Vagina (tissue), 2 donors: ENCODE results near the gene HAGH. TPM values are rescaled to one million over a fixed set of nuclear protein-coding genes. Genes with fewer than 3 reads are reported as not detected.

Source experiments
- DNase-seq, 2 donors: peaks; one replicate each; pipeline ENCODE4 v3.0.0-alpha.2; 2017; ENCODE audit errors: extremely low spot score in 2 of 2
- H3K27ac ChIP-seq: fragments of 200-600 bp; sonication (generic); one replicate; pipeline ENCODE4 v1.5.1; 2019
- H3K27me3 ChIP-seq: fragments of 200-600 bp; sonication (generic); one replicate; pipeline ENCODE4 v1.5.1; 2019
- H3K36me3 ChIP-seq, 2 donors: fragments of 200-600 bp; sonication (generic); one replicate each; pipeline ENCODE4 v1.5.1; 2017 to 2019
- H3K4me1 ChIP-seq: fragments of 200-600 bp; sonication (generic); one replicate; pipeline ENCODE4 v1.5.1; 2019
- H3K4me3 ChIP-seq, 2 donors: fragments of 200-600 bp; sonication (generic); 1 replicate in 1 of 2; 2 replicates in 1 of 2; pipeline ENCODE4 v1.5.1; 2016 to 2019
- H3K9me3 ChIP-seq: fragments of 200-600 bp; sonication (generic); one replicate; pipeline ENCODE4 v1.5.1; 2019
- POLR2A ChIP-seq, 2 donors: fragments of 450-650 bp; IDR thresholded peaks; one replicate each; pipeline ENCODE4 v1.6.1; 2017; ENCODE audit warnings: antibody characterized with exemption in 2 of 2, mild to moderate bottlenecking in 2 of 2, moderate library complexity in 2 of 2
- POLR2AphosphoS5 ChIP-seq, 2 donors: sonication (generic); formaldehyde crosslinking; IDR thresholded peaks; one replicate each; pipeline ENCODE4 v1.9.0; 2017; ENCODE audit warnings: antibody characterized with exemption in 2 of 2, mild to moderate bottlenecking in 2 of 2, low read depth in 1 of 2; ENCODE audit not compliant: insufficient read depth in 1 of 2
- intact Hi-C: fragments of 100-400 bp; cut with DNase I; formaldehyde crosslinking; loops from one replicate; pipeline ENCODE4 v1.15.1; 2023
- total RNA-seq: library from RNA; depleted of rRNA; stranded (reverse); fragments of >200 nt; gene quantifications from one replicate; pipeline ENCODE4 v1.2.3, GENCODE V29; 2016
- TF ChIP-seq, protein P1 (sequence below), 3 experiments: fragments of 450-650 bp in 2 of 3; fragments of 200-600 bp in 1 of 3; sonication (generic) in 1 of 3; IDR thresholded peaks; one replicate each; pipeline ENCODE4 v1.5.1; 2017 to 2019; ENCODE audit warnings: antibody characterized with exemption in 3 of 3, mild to moderate bottlenecking in 2 of 3, moderate library complexity in 2 of 3

The HAGH gene
- total RNA-seq, 1 donor from 2014 or later, result 71.5 TPM

GRCh38 chr16:1865902-1866690 lies 39.5 kb upstream of the HAGH start:
- intact Hi-C loops, result no loop called here
- DNase-seq, result no peak
- H3K27ac ChIP-seq, result no peak overlapping the region
- TF ChIP-seq POLR2A (IDR thresholded peaks at IDR 0.05) (no peak), POLR2AphosphoS5 (IDR thresholded peaks at IDR 0.05; ENCODE audit: insufficient read depth in 1 of 2, low read depth in 1 of 2) (no peak)
- TF ChIP-seq, protein P1, sequence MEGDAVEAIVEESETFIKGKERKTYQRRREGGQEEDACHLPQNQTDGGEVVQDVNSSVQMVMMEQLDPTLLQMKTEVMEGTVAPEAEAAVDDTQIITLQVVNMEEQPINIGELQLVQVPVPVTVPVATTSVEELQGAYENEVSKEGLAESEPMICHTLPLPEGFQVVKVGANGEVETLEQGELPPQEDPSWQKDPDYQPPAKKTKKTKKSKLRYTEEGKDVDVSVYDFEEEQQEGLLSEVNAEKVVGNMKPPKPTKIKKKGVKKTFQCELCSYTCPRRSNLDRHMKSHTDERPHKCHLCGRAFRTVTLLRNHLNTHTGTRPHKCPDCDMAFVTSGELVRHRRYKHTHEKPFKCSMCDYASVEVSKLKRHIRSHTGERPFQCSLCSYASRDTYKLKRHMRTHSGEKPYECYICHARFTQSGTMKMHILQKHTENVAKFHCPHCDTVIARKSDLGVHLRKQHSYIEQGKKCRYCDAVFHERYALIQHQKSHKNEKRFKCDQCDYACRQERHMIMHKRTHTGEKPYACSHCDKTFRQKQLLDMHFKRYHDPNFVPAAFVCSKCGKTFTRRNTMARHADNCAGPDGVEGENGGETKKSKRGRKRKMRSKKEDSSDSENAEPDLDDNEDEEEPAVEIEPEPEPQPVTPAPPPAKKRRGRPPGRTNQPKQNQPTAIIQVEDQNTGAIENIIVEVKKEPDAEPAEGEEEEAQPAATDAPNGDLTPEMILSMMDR (IDR thresholded peaks at IDR 0.05), result no peak
- H3K4me1 ChIP-seq, result peaks cover 4% of the 10 kb centered on the region
- H3K9me3 ChIP-seq, result no peaks in the 10 kb centered on the region
- no peaks in the 10 kb centered on the region for H3K36me3 ChIP-seq
- no peaks in the 10 kb centered on the region for H3K27me3 ChIP-seq
- H3K4me3 ChIP-seq, result no peak overlapping the region

DNA sequence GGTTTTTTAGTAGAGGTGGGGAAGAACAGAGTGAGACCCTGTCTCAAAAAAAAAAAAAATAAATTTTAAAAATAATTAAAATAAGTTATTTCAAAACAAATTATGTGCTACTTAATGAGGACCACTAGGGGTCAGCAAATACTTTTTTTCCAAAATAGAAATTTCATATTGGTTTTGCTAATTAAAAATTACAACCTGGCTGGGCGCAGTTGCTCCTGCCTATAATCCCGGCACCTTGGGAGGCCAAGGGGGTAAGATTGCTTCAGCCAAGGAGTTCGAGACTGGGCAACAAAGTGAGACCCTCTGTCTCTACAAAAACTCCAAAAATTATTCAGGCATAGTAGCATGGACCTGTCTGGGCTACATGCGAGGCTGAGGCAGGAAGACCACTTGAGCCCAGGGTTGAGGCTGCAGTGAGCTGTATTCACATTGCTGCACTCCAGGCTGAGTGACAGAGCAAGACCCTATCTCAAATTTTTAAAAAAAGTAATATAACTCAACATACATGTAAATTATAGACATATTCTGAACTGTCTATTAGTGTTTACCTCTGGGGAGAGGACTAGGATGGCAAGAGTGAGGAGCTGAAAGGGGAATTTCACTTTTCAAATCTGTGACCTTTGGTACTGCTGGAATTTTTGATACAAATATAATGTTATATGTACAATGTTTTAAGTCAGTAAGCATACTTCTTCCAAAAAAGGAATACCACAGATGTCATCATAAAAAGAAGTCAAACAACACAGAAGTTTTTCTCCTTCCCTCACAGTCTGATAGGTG lies 37.2 kb upstream of the HAGH start:
- Histone ChIP-seq H3K9me3 (no peaks in the 10 kb centered on the region), H3K27me3 (no peaks in the 10 kb centered on the region), H3K27ac (no peak overlapping the region), H3K36me3 (no peaks in the 10 kb centered on the region), H3K4me1 (peaks cover 4% of the 10 kb centered on the region), H3K4me3 (no peak overlapping the region)
- DNase-seq, result no peak
- intact Hi-C loops, result loop anchor here (2.0 kb wide), 1 partner anchor 63 kb away; no protein-coding TSS in a partner anchor
- TF ChIP-seq POLR2A (IDR thresholded peaks at IDR 0.05) (no peak), POLR2AphosphoS5 (IDR thresholded peaks at IDR 0.05; ENCODE audit: insufficient read depth in 1 of 2, low read depth in 1 of 2) (peak in 1 of 2 donors; percentile 21)
- TF ChIP-seq, protein P1 (IDR thresholded peaks at IDR 0.05), result peak; percentile 13 to 59 (median 51)

DNA sequence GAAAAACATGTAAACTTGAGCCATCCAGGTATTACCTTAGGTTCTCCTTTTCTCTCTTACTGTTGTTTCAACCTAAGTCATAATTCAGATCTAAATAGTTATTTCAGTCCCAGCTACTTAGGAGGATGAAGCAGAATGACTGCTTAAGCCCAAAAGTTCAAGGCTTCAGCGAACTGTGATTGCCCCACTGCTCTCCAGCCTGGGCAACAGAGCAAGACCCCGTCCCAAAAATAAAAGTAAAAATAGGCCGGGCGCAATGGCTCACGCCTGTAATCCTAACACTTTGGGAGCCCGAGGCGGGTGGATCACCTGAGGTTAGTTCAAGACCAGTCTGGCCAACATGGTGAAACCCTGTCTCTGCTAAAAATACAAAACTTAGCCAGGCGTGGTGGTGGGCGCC lies 35.8 kb upstream of the HAGH start:
- intact Hi-C loops, result loop anchor here (2.0 kb wide), 1 partner anchor 64 kb away; no protein-coding TSS in a partner anchor
- TF ChIP-seq, protein P1 (IDR thresholded peaks at IDR 0.05), result no peak
- TF ChIP-seq POLR2A (IDR thresholded peaks at IDR 0.05) (no peak), POLR2AphosphoS5 (IDR thresholded peaks at IDR 0.05; ENCODE audit: insufficient read depth in 1 of 2, low read depth in 1 of 2) (no peak)
- H3K27me3 ChIP-seq, result no peaks in the 10 kb centered on the region

DNA sequence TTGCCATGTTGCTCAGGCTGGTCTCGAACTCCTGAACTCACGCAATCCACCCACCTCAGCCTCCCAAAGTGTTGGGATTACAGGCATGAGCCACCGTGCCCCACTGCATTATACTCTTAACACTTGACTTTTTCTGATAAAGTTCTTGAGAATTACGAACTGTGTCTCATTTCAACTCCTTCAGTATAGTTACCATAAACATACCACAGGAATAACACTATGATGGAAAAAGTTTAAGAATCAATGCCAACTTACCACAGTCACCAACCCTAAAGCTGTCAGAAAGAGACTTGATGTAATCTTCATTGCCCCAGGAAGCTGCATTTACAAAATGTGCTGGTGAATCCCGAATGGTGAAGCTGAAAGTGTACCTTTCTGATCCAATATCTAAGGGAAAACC lies 35.1 kb upstream of the HAGH start:
- peaks cover 4% of the 10 kb centered on the region for H3K4me1 ChIP-seq
- H3K27ac ChIP-seq, result no peak overlapping the region
- no peak for DNase-seq
- intact Hi-C loops, result loop anchor here (2.0 kb wide), 1 partner anchor 65 kb away; no protein-coding TSS in a partner anchor
- no peaks in the 10 kb centered on the region for H3K9me3 ChIP-seq
- H3K36me3 ChIP-seq, result no peaks in the 10 kb centered on the region
- TF ChIP-seq POLR2A (IDR thresholded peaks at IDR 0.05) (no peak), POLR2AphosphoS5 (IDR thresholded peaks at IDR 0.05; ENCODE audit: insufficient read depth in 1 of 2, low read depth in 1 of 2) (no peak)
- TF ChIP-seq, protein P1 (IDR thresholded peaks at IDR 0.05), result no peak
- H3K4me3 ChIP-seq, result no peak overlapping the region
- no peaks in the 10 kb centered on the region for H3K27me3 ChIP-seq

More for the DNA sequence above, 35.8 kb upstream of the HAGH start:
- no peaks in the 10 kb centered on the region for H3K36me3 ChIP-seq
- peaks cover 4% of the 10 kb centered on the region for H3K4me1 ChIP-seq
- H3K4me3 ChIP-seq, result no peak overlapping the region
- DNase-seq, result no peak
- no peak overlapping the region for H3K27ac ChIP-seq
- H3K9me3 ChIP-seq, result no peaks in the 10 kb centered on the region
